Adrenal gland (tissue), 5 donors: ENCODE data around the gene COMT.

Source experiments
- POLR2A ChIP-seq, 2 donors: fragments of 450-650 bp; IDR thresholded peaks; one replicate each; pipeline ENCODE4 v1.6.1; 2017; ENCODE audit warnings: antibody characterized with exemption in 2 of 2, mild to moderate bottlenecking in 2 of 2, moderate library complexity in 1 of 2
- TF ChIP-seq, protein P1 (sequence below), 6 experiments: fragments of 450-650 bp in 4 of 6; fragments of 200-600 bp in 2 of 6; sonication (generic) in 1 of 6; IDR thresholded peaks; 1 replicate in 5 of 6; 2 replicates in 1 of 6; pipeline versions ENCODE4 v1.5.1 to v1.8.0; 2016 to 2021; ENCODE audit warnings: antibody characterized with exemption in 6 of 6, mild to moderate bottlenecking in 2 of 6, moderate library complexity in 1 of 6
- donor health status: DM: no; HTN: no; CAD: no.

DNA sequence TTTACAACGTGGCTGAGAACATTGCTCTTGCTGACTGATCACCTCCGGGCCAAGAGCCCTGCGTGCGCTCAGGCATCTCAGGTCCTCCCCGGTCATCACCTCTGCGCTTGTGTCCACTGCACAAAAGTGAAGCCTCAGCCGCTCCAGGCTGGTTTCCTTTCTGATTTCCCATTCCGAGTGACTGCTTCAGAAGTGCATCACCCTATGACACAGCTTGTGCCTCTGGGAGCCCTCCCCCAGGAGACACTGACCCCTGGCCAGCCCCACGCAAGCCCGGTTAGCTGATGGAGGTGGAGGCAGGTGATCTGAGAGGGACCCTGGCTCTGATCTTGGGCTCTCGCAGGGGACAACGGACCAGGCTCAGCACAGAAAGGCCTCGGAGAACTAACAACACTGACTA, 48.6 kb upstream of the COMT start:
- TF ChIP-seq, protein P1, sequence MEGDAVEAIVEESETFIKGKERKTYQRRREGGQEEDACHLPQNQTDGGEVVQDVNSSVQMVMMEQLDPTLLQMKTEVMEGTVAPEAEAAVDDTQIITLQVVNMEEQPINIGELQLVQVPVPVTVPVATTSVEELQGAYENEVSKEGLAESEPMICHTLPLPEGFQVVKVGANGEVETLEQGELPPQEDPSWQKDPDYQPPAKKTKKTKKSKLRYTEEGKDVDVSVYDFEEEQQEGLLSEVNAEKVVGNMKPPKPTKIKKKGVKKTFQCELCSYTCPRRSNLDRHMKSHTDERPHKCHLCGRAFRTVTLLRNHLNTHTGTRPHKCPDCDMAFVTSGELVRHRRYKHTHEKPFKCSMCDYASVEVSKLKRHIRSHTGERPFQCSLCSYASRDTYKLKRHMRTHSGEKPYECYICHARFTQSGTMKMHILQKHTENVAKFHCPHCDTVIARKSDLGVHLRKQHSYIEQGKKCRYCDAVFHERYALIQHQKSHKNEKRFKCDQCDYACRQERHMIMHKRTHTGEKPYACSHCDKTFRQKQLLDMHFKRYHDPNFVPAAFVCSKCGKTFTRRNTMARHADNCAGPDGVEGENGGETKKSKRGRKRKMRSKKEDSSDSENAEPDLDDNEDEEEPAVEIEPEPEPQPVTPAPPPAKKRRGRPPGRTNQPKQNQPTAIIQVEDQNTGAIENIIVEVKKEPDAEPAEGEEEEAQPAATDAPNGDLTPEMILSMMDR (IDR thresholded peaks at IDR 0.05): no peak
- no peak for TF ChIP-seq POLR2A (IDR thresholded peaks at IDR 0.05)
